Heart left ventricle (tissue), 13 donors: Measurements from ENCODE around the gene PTGIS.

Experiments
- POLR2A ChIP-seq, 2 donors: fragments of 450-650 bp; IDR thresholded peaks; one replicate each; pipeline ENCODE4 v1.6.1; 2017; ENCODE audit warnings: antibody characterized with exemption in 2 of 2, mild to moderate bottlenecking in 2 of 2, moderate library complexity in 2 of 2
- TF ChIP-seq, protein P1 (sequence below), 12 donors: fragments of 200-600 bp; sonication (generic) in 4 of 12; IDR thresholded peaks; one replicate each; pipeline versions ENCODE4 v1.5.0 to v1.8.0; 2018 to 2022; ENCODE audit warnings: antibody characterized with exemption in 12 of 12, mild to moderate bottlenecking in 5 of 12
- donor health status: ischemic (EF 13 %, LVEDD 7.1; RV severe dilation, severe dysfunction).
- donor health status: DM: no; HTN: yes; CAD: no.
- donor health status: DM: no; HTN: no; CAD: no.
- donor health status: ischemic (EF 25% LVEDD 6.9; RV normal size, moderate dysfunction).
- donor health status: ischemic (EF 25% LVEDD 5.7; RV mildly dilated, moderate dysfunction).
- donor health status: ischemic (EF 35%, LVEDD 5.7; RV mildly dilated, moderate dysfunction).
- donor health status: nonischemic (EF 11% LVEDD 7.7; RV severe dilation, severe dysfunction).
- donor health status: DM: yes; HTN: yes; CAD: no.
- donor health status: PGD.
- donor health status: ischemic (EF 29% LVEDD 5.4; RV normal size, mild dysfunction).
- donor health status: nonischemic (EF 23%, LVEDD 6.1; RV moderate dilation, normal function).

DNA sequence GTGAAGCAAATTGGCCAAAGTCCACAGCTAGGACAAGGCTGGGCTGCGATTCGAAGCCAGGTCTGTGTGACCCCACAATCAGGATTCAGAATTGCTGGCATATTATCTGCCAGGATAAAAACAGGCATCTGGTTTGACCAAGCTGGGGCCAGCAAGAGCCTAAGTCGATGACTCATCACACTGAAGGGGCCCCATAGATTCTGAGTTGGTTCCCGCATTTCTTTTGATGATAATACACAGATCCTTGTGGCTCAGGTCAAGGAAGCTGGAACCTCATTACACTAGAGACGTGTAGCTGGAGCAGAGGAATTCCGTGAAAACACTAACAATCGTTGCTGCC lies 92.0 kb downstream of the PTGIS start:
- TF ChIP-seq, protein P1, sequence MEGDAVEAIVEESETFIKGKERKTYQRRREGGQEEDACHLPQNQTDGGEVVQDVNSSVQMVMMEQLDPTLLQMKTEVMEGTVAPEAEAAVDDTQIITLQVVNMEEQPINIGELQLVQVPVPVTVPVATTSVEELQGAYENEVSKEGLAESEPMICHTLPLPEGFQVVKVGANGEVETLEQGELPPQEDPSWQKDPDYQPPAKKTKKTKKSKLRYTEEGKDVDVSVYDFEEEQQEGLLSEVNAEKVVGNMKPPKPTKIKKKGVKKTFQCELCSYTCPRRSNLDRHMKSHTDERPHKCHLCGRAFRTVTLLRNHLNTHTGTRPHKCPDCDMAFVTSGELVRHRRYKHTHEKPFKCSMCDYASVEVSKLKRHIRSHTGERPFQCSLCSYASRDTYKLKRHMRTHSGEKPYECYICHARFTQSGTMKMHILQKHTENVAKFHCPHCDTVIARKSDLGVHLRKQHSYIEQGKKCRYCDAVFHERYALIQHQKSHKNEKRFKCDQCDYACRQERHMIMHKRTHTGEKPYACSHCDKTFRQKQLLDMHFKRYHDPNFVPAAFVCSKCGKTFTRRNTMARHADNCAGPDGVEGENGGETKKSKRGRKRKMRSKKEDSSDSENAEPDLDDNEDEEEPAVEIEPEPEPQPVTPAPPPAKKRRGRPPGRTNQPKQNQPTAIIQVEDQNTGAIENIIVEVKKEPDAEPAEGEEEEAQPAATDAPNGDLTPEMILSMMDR (IDR thresholded peaks at IDR 0.05): no peak
- no peak for TF ChIP-seq POLR2A (IDR thresholded peaks at IDR 0.05)
